M059J (cell line): ENCODE data around the gene NKPD1. TPM values are rescaled to one million over a fixed set of nuclear protein-coding genes. Genes with fewer than 3 reads are reported as not detected.
A peak's percentile ranks its signal among the peaks of the same experiment; 100 is the strongest.

Source experiments
- DNase-seq: peaks from one replicate; pipeline ENCODE4 v3.0.0-alpha.2; 2012; ENCODE audit warnings: low read depth
- total RNA-seq: library from RNA; depleted of rRNA; stranded (reverse); fragments of >200 nt; shearing (Covaris generic); gene quantifications from 2 replicates; pipeline ENCODE4 v1.2.3, GENCODE V29; 2014

NKPD1 gene
- total RNA-seq, 1 experiment from 2014 or later, result not detected

DNA sequence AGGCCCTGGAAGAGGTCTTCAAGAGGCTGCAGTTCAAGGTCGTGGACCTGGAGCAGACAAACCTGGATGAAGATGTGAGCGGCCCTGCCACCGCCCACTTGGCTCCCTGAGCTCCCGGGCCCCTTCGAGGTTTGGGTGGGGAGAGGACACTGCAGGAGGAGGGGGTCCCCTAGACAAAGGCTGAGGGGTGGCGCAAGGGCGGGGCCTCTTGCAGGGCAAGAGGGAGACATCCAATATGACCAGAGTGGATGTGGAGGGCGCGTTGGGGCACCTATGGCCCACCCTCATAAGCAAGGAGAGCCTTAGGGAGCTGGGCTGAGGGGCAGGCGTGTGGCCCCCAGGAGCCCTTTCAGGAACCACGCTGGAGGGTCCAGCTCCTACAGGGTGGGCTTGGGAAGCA, 20.2 kb downstream of the NKPD1 start:
- no peak for DNase-seq

DNA sequence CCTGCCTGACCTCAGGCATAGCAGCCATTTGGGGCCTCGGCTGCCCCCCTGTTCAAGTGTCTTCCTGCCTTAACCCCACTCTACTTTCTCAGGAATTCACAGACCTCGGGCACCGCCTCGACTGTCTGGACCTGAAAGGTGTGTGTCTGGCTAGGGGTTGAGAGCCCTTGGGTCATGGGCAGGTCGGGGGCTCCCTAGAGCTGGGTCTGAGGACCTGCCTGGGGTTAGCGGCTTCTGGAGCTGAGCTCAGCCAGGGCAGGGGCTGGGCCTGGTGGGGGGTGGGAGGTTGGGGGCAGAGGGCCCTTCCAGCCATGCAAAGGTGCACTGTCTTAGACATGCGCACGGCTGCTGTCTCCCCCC, 20.7 kb downstream of the NKPD1 start:
- DNase-seq, result no peak

DNA sequence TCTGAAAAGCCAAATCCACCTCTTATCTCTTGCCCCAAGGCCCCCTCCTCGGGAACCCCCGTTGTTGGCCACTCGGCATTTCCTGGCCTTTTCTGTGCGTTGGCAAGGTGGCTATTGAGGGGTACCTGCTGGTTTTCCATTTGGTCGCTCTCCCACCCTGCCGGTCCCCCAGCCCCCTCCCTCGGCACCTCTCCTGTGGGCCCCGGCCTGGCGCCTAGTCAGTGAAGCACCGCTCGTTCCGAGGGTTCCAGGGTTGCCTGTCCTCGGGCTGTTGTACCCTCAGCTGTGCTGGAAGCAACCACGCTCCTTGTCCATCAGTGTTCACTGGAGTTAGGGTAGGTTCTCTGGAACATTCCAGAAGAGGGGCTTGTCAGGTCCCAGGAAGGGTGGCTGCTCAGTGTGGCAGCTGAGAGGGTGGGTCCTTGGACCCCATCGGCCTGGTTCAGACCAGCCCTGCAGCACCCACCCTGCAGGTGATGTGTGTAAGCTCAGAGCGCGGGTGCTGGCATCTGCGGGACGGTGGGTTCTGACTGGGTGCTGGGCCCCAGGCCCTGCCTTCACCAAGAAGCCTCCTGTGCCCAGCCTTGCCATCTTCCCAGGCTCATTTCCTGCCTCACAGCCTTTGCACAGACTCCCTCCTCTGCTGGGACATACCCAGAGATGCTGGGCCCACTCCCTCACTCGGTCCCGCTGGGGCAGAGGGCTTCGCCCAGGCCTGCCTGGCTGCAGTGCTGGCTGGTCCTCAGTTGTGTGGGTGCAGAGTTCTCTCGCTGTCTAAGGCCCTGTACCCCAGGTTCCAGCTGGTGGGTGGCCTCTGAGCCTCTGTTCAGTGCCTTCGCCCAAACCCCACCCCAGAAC, 21.3 kb downstream of the NKPD1 start:
- no peak for DNase-seq

DNA sequence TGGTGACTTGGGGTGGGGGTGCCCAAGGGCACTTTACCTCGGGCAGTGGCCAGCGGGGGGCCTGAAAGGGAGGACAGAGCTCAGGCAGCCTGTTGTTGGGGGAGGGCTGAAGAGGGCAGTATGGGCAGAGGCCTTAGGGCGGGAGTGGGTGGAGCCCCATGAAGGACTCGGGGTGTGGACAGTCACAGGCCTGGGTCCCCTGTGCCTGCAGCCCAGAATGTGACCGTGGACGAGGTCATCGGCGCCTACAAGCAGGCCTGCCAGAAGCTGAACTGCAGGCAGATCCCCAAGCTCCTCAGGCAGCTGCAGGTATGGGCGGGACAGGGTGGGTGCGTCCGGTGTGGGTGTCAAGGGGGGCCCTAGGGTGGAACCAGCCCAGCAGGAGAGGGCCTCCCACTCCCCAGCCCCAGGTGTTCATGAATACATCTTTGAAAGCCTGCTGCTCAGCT, 22.5 kb downstream of the NKPD1 start:
- no peak for DNase-seq

DNA sequence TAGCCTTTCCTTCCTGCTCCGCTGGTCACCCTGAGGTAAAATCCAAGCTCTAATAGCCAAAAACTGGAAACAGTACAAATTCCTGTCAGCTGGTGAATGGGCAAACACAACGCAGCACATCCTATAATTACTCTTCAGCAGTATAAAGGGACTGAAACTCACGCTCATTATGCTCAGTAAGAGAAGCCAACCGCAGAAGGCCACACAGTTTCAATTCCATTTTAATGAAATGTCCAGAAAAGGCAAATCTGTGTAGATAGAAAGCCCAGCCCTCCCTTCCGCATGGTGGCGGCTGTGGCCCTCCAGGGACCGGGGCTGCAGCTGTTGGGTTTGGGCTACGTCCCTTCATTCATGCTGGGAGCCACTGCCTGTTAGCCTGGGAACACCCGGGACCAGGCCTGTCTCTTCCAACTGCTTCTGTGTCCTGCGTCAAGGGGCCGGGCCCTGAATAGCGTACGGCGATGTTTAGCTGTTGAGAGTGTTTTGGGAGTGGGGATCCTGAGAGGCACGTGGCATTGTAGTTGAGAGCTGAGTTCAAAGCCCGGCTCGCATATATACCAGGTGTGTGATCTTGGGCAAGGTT, 23.5 kb downstream of the NKPD1 start:
- no peak for DNase-seq

DNA sequence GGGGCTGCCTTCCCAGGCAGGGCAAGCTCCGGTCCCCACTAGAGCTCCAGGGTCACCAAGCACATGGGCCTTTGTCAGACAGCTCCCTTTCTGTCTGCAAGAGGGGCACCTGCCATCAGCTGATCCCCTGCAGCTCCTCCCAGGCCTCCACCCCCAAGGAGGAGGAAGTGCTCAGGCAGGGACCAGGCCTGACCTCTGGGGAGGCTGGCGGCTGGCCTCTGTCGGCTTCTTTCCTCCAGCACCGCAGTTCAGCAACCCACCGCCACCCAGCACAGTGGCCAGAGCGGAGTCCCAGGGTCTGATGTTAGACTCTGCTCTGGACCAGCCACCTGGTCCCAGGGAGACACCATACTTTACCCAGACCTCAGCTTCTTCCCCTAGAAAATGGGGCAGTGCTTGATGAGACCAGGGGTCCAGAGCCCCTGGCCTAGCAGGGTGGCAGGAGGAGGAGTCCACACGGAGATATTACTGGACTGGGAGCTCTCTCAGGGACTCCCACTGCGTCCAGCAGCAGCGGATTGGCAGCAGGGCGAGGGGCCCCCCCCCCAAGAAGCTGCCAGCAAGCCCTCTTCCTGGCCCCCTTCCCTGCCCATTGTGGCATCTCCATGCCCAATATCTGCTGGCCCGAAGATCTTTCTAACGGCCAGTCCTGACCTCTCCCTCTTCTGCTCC, 24.1 kb downstream of the NKPD1 start:
- no peak for DNase-seq

DNA sequence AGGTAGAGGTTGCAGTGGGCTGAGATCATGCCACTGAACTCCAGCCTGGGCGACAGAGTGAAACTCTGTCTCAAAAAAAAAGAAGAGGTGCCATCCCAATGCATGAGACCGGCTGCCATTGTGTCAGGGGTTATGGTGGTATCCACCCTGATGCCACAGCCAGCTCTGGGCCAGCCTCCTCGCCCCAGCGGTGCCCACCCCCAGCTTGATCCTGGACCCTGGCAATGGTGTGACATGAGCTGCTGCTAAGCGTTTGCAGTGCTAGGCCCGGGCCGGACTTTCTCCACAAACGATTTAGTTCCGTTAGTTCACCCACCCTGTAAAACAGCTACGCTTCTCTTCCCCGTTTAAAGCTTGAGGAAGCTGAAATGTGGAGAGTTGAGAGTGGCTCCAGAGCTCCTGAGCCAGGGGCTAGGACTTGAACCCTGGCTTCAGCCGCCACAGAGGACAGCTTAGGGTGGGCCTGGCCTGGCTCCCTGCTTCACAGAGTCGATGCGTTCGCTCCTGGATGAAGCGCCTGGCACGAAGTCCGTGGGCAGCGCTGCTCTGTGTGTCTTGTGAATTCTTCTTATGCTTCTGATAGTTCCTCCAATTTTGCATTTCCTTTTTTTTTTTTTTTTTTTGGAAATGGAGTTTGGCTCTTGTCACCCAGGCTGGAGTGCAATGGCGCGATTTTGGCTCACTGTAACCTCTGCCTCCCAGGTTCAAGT, 25.5 kb downstream of the NKPD1 start:
- no peak for DNase-seq

DNA sequence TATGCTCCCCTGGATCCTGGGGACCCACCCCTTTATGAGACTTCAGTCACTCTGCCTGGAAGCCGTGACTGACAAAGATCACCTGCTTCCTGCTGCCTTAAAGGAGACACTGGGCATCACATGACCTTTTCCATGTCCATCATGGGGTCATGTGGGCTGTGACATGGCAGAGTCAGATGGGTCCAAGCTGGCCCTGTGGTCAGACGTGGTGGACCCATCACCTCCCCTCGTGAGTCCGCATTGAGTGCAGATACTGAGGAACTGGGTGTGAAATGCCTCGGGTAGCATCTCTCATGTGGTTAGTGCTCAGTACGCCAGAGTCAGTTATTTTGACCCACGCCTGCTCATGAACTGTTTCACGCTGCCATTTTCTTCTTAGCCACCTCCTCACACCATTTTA, 27.1 kb downstream of the NKPD1 start:
- no peak for DNase-seq

DNA sequence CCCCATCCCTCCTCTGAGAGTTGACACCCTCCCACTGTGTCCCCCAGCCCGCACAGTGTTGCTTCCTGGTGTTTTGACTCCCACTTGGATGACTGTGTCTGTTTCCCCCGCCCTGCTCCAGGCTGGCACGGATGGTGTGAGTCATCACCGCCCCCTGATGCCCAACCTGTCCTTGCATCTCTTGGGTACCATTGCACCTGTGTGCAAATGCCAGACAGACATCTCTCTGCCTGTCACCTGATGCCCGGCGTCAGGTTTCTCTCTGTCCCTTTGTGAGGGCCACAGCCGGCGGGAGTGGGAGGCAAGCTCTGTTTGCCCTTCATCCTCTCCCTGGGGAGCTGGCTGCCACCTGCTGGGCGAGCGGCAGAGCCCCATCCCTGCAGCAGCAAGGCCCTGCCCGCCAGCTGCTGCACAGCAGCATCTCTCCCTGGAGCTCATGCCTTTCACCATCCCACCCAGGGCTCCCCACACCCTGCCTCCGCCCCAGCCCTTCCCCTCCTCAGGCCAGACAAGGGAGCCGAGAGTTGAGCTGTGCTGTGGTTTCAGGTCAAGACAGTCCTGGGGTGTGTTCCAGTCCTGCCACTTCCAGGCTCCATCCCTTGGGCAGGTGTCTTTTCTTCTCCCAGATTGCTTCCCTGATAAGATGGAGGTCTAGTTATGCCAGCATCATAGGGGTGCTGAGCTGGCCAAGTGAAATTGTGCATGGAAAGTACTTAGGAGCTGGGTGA, 29.7 kb downstream of the NKPD1 start:
- DNase-seq, result no peak

DNA sequence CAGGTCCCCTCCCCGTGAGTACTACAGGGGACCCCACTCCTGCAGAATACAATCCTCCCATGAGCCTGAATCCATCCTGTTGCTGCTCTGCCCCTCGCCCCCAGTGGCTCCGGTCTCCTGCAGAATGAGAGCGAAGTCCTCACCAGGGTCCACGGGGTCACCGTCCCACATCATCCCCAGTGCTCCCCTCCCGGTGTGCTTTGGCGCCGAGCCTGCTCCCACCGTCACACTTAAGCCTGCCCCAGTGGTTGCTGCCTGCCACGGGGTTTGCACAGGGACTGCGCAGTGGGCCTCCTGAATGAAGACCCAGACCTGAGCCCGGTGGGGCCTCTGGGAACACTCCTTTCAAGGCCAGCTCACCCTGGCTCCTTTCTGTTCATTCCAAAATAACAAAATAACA, 30.5 kb downstream of the NKPD1 start:
- DNase-seq, result no peak

DNA sequence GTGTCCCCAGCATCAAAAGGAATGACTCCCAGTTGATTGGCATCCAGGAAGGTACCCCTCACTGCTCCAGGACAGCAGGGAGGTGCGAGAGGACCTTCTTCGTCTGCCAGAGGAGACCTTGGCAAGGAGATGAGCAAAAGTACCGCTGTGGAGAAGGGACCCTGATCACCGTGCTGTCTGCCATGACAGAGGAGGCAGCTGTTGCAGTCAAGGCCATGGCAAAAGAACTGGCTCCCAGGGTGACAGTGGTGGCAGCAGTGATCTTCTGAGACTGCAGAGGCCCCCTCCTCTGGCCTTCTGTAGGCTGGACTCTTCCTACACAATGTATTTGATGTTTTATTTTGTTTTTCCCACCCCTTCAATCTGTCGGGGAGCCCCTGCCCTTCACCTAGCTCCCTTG, 32.0 kb downstream of the NKPD1 start:
- no peak for DNase-seq

DNA sequence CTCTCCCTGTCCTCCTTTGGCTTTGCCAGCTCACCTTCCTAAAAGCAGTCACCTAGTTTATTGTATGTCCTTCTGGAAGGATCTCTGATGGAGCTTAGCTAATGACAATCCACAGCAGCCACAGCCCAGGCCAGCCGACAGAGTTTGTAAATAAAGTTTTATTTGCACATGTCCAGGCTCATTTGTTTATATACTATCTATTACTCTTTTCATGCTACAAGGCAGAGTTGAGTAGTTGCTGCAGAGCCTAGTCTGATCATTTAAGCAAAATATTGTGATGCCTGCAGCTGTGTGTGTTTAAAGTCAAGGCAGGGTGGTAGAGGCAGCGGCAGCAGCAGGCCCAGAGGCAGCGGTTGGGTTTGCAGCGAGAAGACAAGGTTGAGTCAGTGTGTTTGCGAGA, 32.6 kb downstream of the NKPD1 start:
- DNase-seq, result no peak

DNA sequence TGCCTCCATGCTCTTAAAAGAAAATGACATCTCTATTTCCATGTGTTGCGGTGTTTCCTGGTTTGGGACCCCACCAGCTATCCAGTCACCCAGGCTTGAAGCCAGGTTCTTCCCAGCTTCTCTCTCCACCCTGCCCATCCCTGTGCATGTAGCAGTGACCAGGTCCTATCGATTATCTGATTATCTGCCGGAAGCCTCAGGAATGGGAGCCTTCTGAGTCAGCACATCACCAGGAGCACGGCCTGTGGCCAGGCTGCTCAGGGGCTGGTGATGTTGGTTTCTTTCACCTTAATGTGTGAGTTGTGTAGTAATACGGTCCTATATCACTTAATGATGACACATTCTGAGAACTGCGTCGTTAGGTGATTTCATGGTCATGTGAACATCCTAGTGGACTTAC, 34.1 kb downstream of the NKPD1 start:
- DNase-seq, result no peak

DNA sequence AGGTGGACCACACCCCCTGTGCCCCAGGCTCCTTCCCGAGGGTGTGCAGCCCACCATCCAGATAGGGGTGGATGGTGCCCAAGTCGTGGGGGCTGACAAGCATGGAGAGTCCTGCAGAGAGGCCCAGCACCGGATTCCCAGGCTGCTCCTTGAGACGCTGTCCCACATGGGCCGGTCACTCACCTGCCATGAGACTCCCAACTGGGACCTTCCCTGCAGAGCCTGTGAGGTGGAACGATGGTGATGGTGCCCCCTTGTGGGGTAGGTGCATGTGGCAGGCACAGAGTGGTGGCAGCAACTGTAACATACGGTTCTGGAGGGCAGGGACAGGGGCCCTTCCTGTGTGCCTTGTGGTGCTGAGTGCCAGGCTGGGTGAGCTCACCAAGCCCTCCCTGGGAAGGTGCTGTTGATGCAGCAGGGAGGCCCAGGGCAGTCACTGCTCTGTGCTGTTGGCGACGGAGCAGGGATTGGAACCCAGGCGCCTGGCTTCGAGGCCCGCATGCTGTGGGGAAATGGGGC, 34.7 kb downstream of the NKPD1 start:
- peak; percentile 52 for DNase-seq

DNA sequence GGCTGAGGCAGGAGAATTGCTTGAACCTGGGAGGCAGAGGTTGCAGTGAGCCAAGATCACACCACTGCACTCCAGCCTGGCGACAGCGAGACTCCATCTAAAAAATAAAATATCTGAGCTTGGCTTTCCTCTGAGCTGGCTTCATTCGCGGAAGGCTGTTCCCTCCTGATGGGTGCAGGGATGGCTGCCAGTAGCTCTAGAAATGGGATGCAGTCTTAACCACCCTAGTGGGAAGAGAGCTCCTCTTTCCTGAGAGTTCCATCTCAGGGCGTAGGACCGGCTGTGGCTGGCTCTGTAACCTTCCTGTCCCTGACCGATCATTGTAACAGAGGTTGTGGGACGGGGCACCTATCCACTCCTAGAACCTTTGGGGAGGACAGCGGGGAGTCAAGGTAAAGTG, 35.4 kb downstream of the NKPD1 start:
- no peak for DNase-seq

DNA sequence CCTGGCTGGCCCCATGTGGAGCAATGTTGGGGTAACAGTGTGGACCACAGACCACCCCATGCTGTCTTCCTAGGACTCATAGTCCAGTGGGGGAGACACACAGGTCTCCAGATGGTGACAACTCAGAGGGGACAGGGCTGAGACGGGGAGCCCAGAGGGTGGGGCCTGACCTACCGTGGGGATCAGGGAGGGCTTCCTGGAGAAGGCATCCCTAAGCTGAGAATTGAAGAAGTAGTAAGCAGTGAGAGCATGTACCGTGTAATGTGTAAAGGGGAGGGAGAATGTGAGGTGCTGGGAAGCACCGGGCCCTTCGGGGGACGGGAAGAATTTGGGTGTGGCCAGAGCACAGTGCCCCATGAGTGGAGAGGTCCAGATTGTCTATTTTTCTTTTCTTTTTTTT, 36.8 kb downstream of the NKPD1 start:
- DNase-seq, result no peak

DNA sequence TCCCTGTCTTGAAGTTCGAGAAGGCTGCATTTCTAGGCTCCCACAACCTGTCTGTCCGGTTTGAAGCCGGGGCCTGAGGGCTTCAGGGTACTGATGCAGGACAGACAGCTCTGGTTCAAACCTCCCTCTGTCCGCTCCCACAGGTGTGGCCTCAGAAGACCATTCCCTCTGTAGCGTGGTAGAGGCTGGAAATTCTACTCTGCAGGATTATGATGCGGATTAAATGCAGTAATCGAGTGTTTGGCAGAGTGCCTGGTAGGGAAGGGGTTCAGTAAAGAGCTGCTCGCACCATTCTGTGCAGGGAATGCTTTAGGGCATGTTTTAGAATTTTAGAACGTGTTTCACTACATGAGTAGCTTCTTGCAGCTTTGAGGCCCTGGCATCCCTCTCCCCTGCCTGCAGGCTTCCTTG, 37.3 kb downstream of the NKPD1 start:
- DNase-seq, result no peak

DNA sequence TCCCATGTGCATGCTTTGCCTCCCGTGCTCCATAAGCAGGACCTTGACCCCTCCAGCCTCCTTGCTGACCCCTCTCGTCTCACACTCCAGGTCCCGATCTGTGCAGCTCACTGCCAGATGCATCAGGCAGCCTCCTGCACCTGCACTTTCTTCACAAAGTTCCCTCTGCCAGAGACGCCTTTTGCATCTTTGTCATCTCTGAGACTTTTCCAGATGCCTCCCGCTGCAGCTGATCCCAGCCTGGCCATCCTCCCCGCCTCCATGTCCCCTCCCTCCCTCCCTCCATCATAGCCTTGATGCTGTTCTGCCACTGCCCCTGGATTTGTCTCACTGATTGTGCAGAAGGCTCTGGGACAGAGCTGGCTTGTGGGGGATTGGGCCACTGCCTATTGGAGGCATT, 38.0 kb downstream of the NKPD1 start:
- no peak for DNase-seq

DNA sequence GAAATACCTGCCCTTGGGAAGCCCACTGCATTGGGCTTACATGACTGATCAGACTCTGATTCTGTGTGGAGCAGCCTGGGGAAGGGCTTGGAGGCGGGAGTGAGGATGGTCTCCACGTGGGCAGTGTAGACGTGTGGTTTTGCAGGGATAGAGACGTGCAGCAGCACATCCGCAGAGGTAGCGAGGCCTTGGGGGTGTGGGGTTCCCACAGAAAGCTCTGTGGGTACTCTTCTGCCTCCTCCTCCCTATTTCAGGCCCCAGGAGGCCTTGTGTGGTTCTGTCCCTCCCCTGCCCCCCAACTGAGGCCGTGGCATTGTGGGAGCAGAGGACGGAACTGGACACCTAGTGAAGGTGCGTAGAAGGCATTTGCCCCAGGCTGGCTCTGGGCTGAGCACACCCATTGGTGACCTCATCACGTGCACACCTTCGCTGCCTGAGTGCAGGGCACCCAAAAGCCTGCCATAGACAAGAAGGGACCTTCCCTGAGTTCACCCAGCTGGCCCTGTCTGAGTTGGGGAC, 38.9 kb downstream of the NKPD1 start:
- no peak for DNase-seq

DNA sequence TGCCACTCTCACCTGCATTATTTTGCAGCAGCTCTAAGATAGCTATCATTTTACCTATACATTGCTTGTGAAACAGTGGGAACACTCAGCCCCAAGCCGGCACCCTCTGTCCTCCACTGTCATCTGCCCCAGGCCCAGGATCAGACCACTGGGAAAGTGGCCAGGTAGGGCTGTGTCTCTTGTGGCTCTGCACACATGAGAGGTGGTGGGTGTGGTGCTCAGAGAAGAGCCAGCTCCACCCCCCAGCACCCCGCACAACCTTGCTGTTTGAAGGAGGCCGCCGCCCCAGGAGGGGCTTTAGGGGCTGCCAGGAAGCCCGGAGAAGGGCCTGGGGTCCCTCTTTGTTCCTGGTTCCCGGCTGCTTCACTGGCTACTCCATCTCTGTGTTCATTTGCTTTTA, 41.2 kb downstream of the NKPD1 start:
- DNase-seq, result no peak
